Muscle of back (tissue), 11 donors: ENCODE measurements around the gene TOP3B. TPM values are rescaled to one million over a fixed set of nuclear protein-coding genes. Genes with fewer than 3 reads are reported as not detected.

Source experiments
- DNase-seq, 3 donors: peaks; one replicate each; pipeline versions ENCODE4 v3.0.0 to v3.0.0-alpha.2; 2013
- polyA plus RNA-seq, 10 donors: library from polyadenylated mRNA; unstranded; fragments of 120-200 nt; gene quantifications; one replicate each; pipeline ENCODE4 v1.2.1, GENCODE V29; 2013; ENCODE audit not compliant: insufficient read length in 10 of 10

Gene TOP3B
- polyA plus RNA-seq, 10 donors, result 10.2 to 23.6 (median 14.4) TPM

DNA sequence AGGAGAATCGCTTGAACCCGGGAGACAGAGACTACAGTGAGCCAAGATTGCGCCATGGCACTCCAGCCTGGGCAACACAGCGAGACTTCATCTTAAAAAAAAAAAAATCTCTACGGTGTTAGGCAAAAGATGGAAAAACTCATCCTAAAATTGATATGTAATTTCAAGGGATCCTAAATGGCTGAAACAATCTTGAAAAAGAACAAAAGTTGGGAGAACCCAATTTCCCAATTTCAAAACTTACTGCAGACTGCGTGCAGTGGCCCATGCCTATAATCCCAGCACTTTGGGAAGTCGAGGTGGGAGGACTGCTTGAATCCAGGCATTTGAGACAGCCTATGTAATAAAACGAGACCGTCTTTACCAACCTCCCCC is 31.7 kb upstream of the TOP3B start:
- DNase-seq, result no peak

DNA sequence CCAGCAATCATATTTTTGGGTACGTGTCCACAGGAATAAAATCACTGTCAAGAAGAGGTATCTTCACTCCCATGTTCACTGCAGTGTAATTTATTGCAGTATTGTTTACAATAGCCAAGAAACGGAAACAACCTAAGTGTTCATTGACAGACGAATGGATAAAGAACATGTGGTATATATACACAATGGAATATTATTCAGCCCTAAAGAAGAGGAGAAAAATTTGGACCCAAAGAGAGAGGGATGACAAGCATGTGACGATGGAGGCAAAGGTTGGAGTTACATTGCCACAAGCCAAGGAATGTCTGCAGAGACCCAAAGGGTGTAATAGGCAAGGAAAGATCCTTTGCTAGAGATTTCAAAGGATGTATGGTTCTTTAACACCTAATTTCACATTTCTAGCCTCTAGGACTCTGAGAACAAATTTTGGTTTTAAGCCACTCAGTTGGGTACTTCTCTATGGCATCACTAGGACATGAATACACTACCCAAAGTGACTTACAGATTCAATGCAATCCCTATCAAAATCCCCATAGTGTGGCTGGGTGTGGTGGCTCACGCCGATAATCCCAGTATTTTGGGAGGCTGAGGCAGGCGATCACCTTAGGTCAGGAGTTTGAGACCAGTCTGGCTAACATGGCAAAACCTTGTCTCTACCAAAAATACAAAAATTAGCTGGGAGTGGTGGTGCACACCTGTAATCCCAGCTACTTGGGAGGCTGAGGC is 31.1 kb upstream of the TOP3B start:
- no peak for DNase-seq

DNA sequence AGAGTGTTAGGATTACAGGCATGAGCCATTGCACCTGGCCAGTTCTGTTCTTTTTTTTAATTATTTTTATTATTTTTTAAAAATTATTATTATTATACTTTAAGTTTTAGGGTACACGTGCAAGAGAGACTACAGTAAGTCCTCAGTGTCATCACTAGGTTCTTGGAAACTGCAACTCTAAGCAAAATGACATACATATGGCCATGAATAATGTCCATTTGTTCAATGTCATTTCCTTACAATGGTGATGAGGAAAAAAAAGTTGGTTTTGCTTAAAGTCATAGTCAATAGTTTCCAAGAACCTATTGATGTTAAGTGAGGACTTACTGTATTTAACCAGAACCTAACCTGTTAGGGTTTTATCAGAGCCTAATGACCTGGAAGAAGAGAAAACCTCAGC is 29.4 kb upstream of the TOP3B start:
- DNase-seq, result no peak

DNA sequence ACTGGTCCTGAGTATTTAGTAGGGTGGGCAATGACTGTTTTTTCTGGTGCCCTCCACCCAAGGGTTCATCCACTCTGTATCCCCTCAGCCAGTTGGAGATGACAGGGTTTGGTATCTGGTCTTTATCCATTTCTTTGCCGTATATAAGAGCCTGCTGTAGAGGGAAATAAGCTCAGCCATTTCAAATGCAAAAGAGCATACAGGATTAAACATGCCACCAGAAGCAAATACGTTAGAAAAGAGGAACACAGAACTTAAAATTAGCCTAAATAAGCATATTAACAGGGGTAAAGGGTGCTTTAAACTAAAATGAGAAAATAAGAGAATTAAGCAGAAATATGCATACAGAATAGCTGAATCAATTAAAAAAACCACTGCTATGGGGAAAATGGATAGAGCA is 27.8 kb upstream of the TOP3B start:
- no peak for DNase-seq

DNA sequence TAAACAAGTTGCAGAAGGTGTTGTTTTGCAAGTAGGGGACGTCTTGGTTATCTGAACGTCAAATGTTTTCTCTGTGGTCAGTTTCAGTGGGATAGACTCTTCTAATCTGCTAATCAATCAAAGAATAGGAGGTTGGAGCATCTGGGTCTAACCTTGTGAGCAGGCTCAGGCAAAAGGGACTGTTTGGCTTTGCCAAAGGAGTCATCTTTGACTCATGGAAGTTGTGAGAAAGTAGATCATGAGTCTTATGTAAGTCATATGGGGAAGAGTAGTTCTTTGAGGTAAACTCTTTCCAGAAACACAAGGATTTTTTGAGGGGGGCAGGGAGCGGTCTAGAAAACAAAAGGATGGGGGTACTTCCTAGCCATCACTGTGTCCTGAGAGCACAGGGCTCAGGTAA is 27.1 kb upstream of the TOP3B start:
- no peak for DNase-seq

DNA sequence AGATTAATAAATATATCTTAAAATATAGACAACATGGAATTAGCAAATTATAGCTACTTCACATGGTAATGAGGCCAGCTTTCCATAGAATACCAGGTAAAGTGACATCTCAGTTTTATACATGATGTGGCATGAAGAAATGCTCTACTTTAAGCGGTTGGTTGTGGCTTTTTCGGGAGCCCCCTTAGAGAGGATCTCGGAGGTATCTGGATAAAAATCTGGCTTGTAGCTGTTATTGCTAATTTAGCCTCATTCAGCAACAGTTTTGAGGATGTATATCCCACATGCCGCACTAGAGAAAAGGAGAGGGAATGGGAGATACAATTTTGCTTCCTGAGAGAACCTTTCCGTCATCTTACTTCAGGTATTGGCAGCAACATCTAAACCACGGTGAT is 24.0 kb upstream of the TOP3B start:
- DNase-seq, result no peak

DNA sequence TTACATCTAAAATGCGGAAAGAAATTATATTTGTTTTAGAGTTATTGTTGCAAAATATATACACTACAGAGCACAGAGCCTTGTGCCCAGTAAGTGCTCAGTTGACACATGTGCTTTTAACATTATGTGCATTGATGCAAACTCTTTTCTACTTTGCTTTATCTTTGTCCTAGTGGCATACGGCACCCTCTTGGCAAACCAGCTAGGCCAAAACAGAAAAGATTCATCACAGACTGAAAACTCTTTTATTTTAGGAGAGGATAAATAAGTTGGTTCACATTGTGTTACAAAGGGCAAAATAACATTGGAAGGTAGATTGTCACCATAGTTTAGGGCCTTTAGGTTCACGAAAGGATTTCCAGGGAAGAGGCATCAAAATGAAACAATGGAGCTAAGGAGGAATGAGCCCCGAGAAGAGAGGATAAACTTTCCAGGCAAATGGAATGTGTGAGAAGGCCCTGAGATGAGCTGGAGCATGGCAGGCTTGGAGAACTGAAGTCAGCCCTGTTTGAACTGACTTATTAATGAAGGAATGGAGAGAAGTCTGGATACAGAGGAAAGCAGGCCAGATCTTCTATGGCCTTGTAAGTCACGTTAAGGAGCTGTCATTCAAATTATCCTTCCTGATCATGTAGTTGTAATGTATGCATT is 23.5 kb upstream of the TOP3B start:
- no peak for DNase-seq

DNA sequence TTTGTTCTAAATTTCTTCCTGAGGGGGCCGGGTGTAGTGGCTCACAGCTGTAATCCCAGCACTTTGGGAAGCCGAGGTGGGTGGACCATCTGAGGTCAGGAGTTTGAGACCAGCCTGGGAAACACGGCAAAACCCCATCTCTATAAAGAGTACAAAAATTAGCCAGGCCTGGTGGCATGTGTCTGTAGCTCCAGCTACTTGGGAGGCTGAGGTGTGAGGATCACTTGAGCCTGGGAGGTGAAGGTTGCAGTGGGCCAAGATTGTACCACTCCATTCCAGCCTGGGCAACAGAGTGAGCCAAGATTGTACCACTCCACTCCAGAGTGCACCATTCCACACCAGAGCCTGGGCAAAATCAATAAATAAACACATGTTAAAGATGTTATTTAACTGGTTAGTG is 20.6 kb upstream of the TOP3B start:
- DNase-seq, result no peak

DNA sequence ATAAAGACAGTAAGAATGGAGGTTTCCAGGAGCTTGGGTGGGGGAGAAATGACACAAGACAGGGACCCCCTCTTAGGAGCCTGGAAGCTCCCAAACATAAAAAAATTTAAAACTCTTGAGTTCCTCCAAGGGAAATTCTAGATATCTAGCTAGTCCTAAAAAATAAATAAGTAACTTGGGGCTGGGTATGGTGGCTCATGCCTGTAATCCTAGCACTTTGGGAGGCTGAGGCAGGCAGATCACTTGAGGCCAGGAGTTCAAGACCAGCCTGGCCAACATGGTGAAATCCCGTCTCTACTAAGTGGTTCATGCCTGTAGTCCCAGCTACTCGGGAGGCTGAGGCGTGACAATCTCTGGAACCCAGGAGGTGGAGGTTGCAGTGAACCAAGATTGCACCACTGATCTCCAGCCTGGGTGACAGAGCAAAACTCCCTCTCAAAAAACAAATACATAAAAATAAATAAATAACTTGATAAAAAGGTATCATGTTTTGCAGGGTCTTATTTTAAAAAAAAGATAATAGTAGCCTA is 20.0 kb upstream of the TOP3B start:
- DNase-seq, result no peak

DNA sequence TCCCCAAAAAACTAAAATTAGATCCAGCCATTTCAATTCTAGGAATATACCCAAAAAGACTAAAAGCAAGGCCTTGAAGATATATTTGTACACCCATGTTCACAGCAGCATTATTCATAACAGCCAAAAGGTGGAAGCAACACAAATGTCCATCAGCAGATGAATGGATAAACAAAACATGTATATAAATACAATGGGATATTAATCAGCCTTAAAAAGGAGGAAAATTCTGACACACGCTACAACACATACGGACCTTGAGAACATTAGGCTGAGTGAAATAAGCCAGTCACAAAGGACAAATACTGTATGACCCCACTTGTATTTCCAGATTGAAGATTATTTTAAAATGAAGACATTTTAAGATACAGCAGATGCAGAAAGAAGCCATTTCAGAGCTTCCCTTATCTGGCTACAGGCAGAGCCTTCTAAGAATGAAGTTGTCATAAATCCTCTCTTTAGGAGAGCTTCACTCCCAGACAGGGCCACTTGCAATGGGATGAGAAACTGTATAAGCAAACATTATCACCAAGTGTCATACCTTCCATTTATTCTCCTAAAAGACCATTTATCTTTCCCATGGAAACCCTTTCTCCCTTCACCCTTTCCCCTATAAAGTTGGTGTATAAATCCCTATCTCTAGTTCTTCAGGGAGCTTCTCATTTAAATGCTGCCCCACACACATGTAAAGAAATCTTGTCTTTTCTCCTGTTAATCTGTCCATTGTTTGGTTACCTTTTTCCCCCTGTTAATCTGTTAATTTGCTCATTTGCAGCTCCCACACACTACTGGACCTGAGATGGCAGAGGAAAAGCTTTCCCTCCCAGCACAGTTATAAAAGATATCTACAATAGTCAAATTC is 19.3 kb upstream of the TOP3B start:
- DNase-seq, result no peak

DNA sequence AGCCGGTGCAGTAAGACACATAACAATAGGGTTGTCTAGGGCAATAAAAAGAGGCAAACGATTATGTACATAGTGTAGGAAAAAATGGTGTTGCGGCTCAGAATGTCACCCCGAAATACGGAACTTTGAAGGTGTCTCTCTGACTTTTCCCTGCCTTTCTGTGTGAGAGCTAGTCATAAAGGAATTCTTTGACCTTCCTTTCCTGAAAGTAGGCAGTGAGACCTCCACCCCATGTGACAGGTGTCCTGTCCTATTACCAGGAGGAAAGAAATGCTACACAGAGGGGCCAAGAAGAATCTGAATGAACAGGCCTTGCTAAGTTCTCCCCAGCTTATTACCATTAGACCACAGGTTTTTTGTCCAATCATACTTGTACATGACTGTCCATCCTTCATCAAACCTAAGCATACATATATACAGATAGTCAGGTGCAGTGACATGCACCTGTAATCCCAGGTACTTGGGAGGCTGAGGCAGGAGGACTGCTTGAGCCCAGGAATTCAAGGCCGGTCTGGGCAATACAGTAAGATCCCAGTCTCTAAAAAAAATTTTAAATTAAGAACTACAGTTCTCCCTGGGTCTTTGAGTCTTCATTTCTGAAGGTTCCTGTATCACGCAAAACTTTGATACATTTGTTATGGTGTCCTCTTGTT is 16.1 kb upstream of the TOP3B start:
- DNase-seq, result no peak

DNA sequence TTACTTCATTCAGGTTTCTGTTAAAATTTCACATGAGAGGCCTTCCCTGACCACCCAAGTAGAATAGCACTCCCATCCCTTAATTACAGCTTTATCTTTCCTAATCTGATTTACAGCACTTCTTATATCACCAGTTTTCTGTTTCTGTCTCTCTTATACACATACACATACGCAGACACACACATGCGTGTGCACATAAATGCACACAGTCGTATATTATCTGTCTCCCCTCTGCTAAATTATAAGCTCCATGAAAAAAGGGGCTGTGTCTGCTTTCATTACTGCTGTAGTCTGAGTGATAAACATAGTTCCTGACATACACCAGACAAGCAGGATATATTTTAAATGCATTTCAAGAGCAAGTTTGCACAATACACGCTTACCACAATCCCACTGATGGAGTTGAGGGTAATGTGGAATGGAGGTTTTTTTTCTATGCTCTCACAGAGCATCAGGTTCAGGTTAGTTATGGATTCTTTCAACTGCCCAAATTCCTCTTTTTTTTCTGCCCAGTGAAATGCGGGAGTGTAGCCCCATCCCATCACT is 13.7 kb upstream of the TOP3B start:
- no peak for DNase-seq

DNA sequence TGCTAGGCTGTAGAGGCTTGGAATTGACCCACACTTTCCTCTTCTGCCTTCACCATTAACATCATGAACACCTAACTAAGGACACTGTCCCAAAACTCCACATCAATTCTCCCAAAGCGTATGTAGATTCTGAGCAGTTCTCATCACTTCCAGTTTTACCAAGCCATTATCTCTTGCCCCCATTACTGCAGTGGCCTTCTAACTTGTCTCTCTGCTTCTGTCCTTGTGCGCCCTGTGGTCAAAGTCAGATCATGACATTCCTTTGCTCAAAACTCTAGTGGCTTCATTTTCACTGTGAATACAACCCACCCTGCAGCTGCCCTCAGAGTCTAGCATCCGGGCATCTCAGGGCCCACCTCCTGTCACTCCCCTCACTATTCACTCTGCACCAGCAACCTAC is 13.1 kb upstream of the TOP3B start:
- no peak for DNase-seq

DNA sequence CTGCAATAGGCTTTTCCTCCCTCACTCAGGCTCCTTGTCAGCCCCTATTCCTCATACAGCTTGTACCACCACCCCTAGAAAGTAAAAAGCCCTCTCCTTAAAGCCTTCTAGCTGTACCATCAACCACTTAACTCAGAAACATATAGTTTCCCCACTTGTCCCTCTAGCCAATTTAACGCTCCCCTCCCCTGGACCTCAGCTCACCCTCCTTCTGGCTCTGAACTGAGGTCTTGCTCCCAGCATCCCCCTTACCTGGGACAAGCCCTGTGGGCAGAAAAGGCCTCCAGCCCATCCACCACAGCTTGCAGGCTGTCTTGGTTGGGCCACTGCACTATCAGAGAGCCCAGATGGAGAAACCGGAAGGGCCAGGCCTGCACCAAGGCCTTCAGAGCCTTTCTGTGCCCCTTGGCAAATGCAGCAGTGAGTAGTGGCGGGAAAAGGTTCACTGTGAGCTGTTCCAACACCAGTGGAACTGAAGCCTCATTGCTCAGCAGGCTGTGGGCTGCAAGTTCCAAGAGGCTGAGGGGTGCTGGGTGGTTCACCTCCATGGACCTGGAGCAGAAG is 12.4 kb upstream of the TOP3B start:
- no peak for DNase-seq

DNA sequence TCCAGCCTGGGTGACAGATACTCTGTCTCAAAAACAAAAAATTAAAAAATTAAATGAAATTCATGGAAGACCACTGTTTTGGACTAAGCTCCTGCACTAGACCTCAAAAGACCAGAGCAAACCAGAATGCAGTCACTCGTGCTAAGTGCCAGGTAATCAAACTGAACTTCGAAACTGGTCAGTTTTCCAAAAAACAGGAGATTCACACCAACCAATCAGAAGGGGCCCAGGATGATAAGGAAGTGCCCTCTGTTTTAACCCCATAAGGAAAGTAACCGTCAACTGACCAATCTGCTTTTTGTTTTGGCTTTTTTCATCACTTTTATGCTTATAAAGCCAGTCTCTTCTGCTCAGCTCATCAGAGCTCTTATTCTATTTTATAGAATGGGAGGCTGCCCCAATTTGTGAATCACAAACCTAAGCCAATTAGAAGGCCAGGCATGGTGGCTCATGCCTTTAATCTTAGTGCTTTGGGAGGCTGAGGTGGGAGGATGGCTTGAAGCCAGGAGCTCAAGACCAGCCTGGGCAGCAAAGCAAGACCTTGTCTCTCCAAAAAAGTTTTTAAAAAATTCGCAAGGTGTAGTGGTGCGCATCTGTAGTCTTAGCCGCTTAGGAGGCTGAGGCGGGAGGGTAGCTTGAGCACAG is 10.1 kb upstream of the TOP3B start:
- no peak for DNase-seq

DNA sequence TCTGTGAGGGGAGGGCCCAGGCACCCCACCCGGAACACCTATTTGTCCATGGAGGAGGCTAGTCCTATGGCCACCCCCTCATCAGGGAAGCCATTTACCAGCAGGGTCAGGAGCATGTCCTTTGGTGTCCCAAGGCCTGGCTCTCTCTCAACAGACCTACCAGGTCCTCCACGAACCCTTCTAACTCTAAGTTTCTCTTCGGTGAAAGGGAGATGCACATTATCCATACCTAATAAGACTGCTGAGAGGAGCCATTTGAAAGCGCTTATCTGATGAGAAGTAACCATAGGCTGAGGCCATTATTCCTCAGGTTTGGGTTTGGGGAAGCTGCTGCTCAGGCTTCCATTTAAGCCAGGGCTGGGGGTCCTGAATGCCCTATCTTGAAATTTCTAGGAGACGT is 9.2 kb upstream of the TOP3B start:
- no peak for DNase-seq

DNA sequence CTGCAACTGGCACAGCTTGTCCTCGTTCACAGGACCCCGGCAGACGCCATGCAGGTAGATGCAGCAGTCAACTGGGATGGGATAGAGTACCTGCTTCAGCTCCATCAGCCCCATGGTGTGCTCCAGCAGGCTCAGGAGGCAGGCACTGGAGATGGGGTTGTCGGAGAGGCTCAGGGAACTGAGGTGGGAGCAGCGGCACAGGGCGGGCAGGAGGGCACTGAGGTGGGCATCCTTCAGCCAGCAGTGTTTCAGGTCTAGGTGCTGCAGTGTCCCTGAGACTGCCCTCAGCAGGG is 8.7 kb upstream of the TOP3B start:
- DNase-seq, result no peak

DNA sequence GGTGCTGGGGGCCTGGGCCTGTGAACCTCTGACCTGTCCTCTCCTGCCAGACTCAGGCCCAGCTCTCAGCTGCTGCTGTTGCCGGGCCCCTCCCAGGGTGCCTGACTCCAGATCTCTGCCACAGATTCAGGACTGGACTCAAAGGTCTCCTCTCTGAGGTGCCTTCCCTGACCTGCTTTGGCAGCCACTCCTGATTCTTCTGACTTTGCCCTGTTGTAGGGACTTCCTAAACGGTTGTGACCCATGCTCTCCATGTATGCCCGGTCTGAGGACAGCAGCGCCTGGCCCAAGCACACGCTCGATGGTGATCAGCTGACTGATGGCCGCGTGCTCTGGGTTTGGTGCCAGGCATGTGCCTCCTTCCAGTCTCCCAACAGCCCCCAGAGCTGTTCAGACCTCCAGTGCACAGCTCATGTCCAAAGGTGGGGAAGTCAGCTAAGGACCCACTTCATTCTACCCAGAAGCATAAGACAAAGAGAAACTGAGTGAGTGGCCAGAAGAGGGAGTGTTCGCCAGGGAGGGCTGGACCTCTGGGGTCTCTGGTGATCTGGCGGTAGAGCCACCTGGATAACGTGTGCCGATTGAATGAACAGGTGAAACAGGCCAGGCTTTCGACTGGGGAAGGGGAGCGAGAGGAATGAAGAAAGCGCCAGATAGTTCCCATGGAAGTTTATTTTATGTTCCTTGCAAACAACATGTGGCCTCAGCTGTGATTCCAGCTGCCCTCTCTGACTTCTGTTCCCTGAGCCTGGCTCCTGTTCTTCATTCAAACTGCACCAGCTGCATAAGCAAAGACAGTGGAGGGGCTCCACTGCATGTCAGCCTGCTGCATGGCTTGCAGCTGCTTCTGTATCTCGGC is 8.1 kb upstream of the TOP3B start:
- peak in 1 of 3 donors; percentile 33 for DNase-seq

DNA sequence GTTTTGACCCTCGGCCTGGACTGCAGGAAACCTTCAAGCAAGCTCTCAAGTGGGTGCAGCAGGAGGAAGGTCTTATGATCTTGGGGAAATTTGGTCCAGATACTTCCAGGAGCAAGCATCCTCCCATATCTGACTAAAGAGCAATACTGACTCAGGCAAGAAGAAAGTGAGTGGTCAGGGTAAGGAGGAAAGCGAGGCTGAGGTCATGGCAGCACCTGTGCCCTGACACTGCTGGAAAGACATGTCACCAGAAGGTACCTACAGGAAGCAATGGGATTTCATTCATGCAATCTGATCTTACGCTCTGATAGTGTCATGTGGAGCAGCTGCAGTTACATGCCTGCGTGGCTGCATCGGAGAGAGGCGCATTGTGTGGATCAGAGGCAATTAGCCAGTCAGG is 6.5 kb upstream of the TOP3B start:
- no peak for DNase-seq

DNA sequence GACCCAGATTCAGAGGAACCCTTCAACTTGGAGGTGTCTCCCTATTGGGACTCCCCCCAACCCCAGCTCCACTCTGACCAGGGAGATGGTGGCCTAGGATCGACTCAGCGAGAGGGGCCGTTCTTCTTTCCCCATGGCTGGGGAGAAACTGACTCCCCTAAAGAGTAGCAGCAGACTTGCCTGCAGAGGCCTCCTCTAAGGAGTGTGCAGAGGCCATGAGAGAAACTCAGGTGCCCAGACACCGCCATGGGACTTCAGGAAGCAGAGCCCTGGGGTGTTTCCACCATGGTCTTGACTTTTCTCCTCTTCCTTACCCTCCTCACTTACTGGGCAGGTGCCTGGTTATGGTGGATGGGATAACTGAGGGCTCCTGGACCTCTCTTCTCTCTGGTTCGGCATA is 2.6 kb upstream of the TOP3B start:
- no peak for DNase-seq
